WTC11 (cell line): Measurements from ENCODE around the gene PAN2. TPM values are rescaled to one million over a fixed set of nuclear protein-coding genes. Genes with fewer than 3 reads are reported as not detected.
"Not testable (repeated sequence)": the region's sequence is repeated elsewhere in the genome, so short reads cannot be mapped to it uniquely, and the experiment has no call there.

Experiments
- ATAC-seq: fragments of 200-7000 bp; cut with Tn5 transposase; 2 replicates; pipeline ENCODE4 v1.10.0; 2021; ENCODE audit warnings: mild to moderate bottlenecking, moderate library complexity
- CTCF ChIA-PET: fragments of 300-600 bp; sonication (Branson Sonifier 250); formaldehyde crosslinking; loops from one replicate; lab custom pipeline; 2021; ENCODE audit warnings: antibody characterized with exemption; lab: Charles Lee
- POLR2A ChIA-PET: fragments of 350-600 bp; sonication (Branson Sonifier 250); formaldehyde crosslinking; loops from one replicate; lab custom pipeline; 2021; ENCODE audit warnings: antibody characterized with exemption; lab: Charles Lee
- DNase-seq: peaks from one replicate; pipeline ENCODE4 v3.0.0; 2021; ENCODE audit warnings: low spot score
- H3K27ac Mint-ChIP-seq: 2 replicates; pipeline ENCODE4 v1.8.0; 2021; ENCODE audit warnings: mixed read lengths
- H3K27me3 Mint-ChIP-seq: 2 replicates; pipeline ENCODE4 v1.8.0; 2021; ENCODE audit warnings: low read depth, mild to moderate bottlenecking, moderate library complexity, mixed read lengths
- H3K36me3 Mint-ChIP-seq: 2 replicates; pipeline ENCODE4 v1.8.0; 2021; ENCODE audit warnings: mixed read lengths
- H3K4me1 Mint-ChIP-seq: 2 replicates; pipeline ENCODE4 v1.8.0; 2022; ENCODE audit warnings: mixed read lengths
- H3K4me3 Mint-ChIP-seq: 2 replicates; pipeline ENCODE4 v1.8.0; 2021; ENCODE audit warnings: mild to moderate bottlenecking, moderate library complexity, mixed read lengths
- H3K9me3 Mint-ChIP-seq: 2 replicates; pipeline ENCODE4 v1.8.0; 2021; ENCODE audit warnings: mixed read lengths
- CDX4 ChIP-seq: fragments of 250-450 bp; sonication (Bioruptor Pico); IDR thresholded peaks from 2 replicates; pipeline ENCODE4 v1.9.0; 2021; ENCODE audit warnings: moderate library complexity, mild to moderate bottlenecking, inconsistent platforms, borderline replicate concordance
- EMX1 ChIP-seq: fragments of 250-450 bp; sonication (Bioruptor Pico); IDR thresholded peaks from 2 replicates; pipeline ENCODE4 v1.8.0; 2021; ENCODE audit warnings: mild to moderate bottlenecking
- ESRRA ChIP-seq: sonication (generic); formaldehyde crosslinking; IDR thresholded peaks from 2 replicates; pipeline ENCODE4 v1.8.1; 2022; ENCODE audit warnings: mild to moderate bottlenecking, missing genetic modification reagents, borderline replicate concordance
- ETV6 ChIP-seq: sonication (generic); formaldehyde crosslinking; IDR thresholded peaks from 2 replicates; pipeline ENCODE4 v1.8.1; 2022; ENCODE audit warnings: mild to moderate bottlenecking, missing genetic modification reagents
- GABPB1 ChIP-seq: sonication (generic); formaldehyde crosslinking; IDR thresholded peaks from 2 replicates; pipeline ENCODE4 v1.8.1; 2023; ENCODE audit warnings: mild to moderate bottlenecking, missing genetic modification reagents
- MXD4 ChIP-seq: fragments of 250-450 bp; sonication (Bioruptor Pico); IDR thresholded peaks from 2 replicates; pipeline ENCODE4 v1.8.0; 2021; ENCODE audit warnings: mild to moderate bottlenecking, moderate library complexity, borderline replicate concordance
- NFATC4 ChIP-seq: fragments of 250-450 bp; sonication (Bioruptor Pico); IDR thresholded peaks from 2 replicates; pipeline ENCODE4 v1.9.0; 2021; ENCODE audit warnings: mild to moderate bottlenecking
- NFE2L1 ChIP-seq: sonication (generic); formaldehyde crosslinking; IDR thresholded peaks from 2 replicates; pipeline ENCODE4 v1.8.1; 2023; ENCODE audit warnings: missing genetic modification reagents
- NR1H2 ChIP-seq: sonication (generic); formaldehyde crosslinking; IDR thresholded peaks from 2 replicates; pipeline ENCODE4 v1.9.0; 2021; ENCODE audit warnings: mild to moderate bottlenecking, moderate library complexity, missing genetic modification reagents
- NR2C2 ChIP-seq: sonication (generic); formaldehyde crosslinking; IDR thresholded peaks from 2 replicates; pipeline ENCODE4 v1.8.0; 2022; ENCODE audit warnings: mild to moderate bottlenecking, missing genetic modification reagents
- NR3C1 ChIP-seq: sonication (generic); formaldehyde crosslinking; conservative IDR thresholded peaks from 2 replicates; pipeline ENCODE4 v1.8.1; 2023; ENCODE audit warnings: low read depth, mild to moderate bottlenecking, missing genetic modification reagents
- PRRX2 ChIP-seq: fragments of 250-450 bp; sonication (Bioruptor Pico); IDR thresholded peaks from 2 replicates; pipeline ENCODE4 v1.8.0; 2021; ENCODE audit warnings: mild to moderate bottlenecking
- SMAD3 ChIP-seq: sonication (generic); formaldehyde crosslinking; IDR thresholded peaks from 2 replicates; pipeline ENCODE4 v1.8.0; 2022; ENCODE audit warnings: missing genetic modification reagents, mild to moderate bottlenecking, borderline replicate concordance
- SOX15 ChIP-seq: fragments of 250-450 bp; sonication (Bioruptor Pico); IDR thresholded peaks from 2 replicates; pipeline ENCODE4 v1.9.0; 2021; ENCODE audit warnings: mild to moderate bottlenecking
- TCF7 ChIP-seq: sonication (generic); formaldehyde crosslinking; IDR thresholded peaks from 2 replicates; pipeline ENCODE4 v1.8.0; 2022; ENCODE audit warnings: mild to moderate bottlenecking, low read depth, missing genetic modification reagents, moderate library complexity
- TP53 ChIP-seq: sonication (generic); formaldehyde crosslinking; IDR thresholded peaks from 2 replicates; pipeline ENCODE4 v1.8.1; 2023; ENCODE audit warnings: mild to moderate bottlenecking, missing genetic modification reagents
- ZBTB21 ChIP-seq: sonication (generic); formaldehyde crosslinking; IDR thresholded peaks from 2 replicates; pipeline ENCODE4 v1.8.1; 2023; ENCODE audit warnings: mild to moderate bottlenecking, missing genetic modification reagents, borderline replicate concordance
- ZBTB43 ChIP-seq: sonication (generic); formaldehyde crosslinking; IDR thresholded peaks from 2 replicates; pipeline ENCODE4 v1.8.1; 2023; ENCODE audit warnings: mild to moderate bottlenecking, missing genetic modification reagents
- ZNF232 ChIP-seq: sonication (generic); formaldehyde crosslinking; IDR thresholded peaks from 2 replicates; pipeline ENCODE4 v1.8.0; 2022; ENCODE audit warnings: mild to moderate bottlenecking, missing genetic modification reagents
- ZNF416 ChIP-seq: fragments of 250-450 bp; sonication (Bioruptor Pico); IDR thresholded peaks from 2 replicates; pipeline ENCODE4 v1.9.0; 2021; ENCODE audit warnings: mild to moderate bottlenecking, inconsistent platforms
- ZNF671 ChIP-seq: fragments of 250-450 bp; sonication (Bioruptor Pico); IDR thresholded peaks from 2 replicates; pipeline ENCODE4 v1.8.0; 2021; ENCODE audit warnings: mild to moderate bottlenecking
- total RNA-seq: library from RNA; stranded (reverse); gene quantifications from 3 replicates; pipeline ENCODE4 v1.2.3, GENCODE V29; 2021
- TF ChIP-seq, protein P1 (sequence below): sonication (generic); formaldehyde crosslinking; IDR thresholded peaks from 2 replicates; pipeline ENCODE4 v1.8.1; 2022; ENCODE audit warnings: mild to moderate bottlenecking, moderate library complexity, missing genetic modification reagents
- TF ChIP-seq, protein P2 (sequence below): fragments of 250-450 bp; sonication (Bioruptor Pico); IDR thresholded peaks from 2 replicates; pipeline ENCODE4 v1.9.0; 2021; ENCODE audit warnings: mild to moderate bottlenecking

Gene PAN2
- total RNA-seq, 1 experiment from 2014 or later, result 46.7 TPM

- CTCF ChIA-PET, result interaction anchor here (1.0 to 1.2 kb wide), 4 partner anchors 22 to 299 kb away, joined by 3 to 5 read pairs (median 4); partner anchors contain the start of gene CNPY2
- Mint-ChIP-seq H3K27me3 (no peaks in the 10 kb centered on the region), H3K9me3 (no peaks in the 10 kb centered on the region), H3K4me1 (peaks cover 41% of the 10 kb centered on the region), H3K36me3 (peaks cover 4% of the 10 kb centered on the region; the same call in 1 of the 2 replicates), H3K27ac (peak overlapping the region; percentile 79), H3K4me3 (peak overlapping the region; percentile 45; the same call in 1 of the 2 replicates)
- POLR2A ChIA-PET, result interaction anchor here (0.5 to 3.2 kb wide), 5 partner anchors 21 to 167 kb away, joined by 3 to 24 read pairs (median 6); partner anchors contain the start of genes CNPY2, STAT2 and TIMELESS
- DNase-seq (no peak), ATAC-seq (no peak)
- TF ChIP-seq GABPB1 (peak; percentile 78), CDX4 (no peak), ZNF416 (CRISPR knock-in tag) (no peak)
Observed at GRCh38 chr12:56337753-56338251, 4.0 kb upstream of the PAN2 start.

DNA sequence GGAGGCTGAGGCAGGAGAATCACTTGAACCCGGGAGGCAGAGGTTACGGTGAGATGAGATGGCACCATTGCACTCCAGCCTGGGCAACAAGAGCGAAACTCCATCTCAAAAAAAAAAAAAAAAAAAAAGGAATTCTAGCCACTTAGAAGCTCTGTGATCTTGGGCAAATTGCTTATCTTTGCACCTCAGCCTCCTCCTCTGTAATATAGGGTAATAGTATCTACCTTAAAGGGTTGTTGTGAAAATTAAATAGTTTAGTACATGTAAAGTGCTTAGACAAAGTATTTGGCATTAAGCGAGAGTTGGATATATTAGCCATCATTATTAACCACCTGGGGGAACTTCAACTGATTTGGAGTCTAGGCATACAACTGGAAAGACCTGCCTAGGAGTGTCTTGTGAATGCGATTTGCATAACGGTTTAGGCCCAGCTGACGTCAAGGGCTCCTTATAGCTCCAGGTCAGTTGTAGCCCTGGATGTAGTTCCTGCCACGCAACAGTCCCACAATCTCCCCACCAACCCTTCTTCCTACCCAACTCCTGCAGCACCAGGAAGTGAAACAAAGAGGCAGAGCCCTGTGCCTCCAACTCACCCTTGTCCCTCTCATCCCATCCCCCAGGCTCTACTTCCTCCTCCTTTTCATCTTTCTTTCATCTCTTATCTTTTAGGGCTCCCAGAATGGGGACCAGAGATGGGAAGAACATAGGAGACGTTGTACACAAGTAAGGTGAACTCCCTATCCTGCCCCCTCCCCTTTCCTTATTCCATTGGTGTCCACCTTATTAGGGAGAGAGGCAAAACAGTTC is 2.8 kb upstream of the PAN2 start:
- no peak for TF ChIP-seq PRRX2
- TF ChIP-seq ZBTB43 (CRISPR knock-in tag), result no peak
- no peak for TF ChIP-seq EMX1 (CRISPR knock-in tag)
- TF ChIP-seq MXD4 (CRISPR knock-in tag), result no peak
- TF ChIP-seq NR1H2 (CRISPR knock-in tag), result no peak
- TF ChIP-seq NR3C1 (CRISPR knock-in tag), result no peak
- no peak for TF ChIP-seq ZNF232 (CRISPR knock-in tag)
- no peak for TF ChIP-seq NFE2L1
- TF ChIP-seq TCF7, result no peak
- no peak for TF ChIP-seq NR2C2 (CRISPR knock-in tag)
- no peak for TF ChIP-seq ZNF416 (CRISPR knock-in tag)
- TF ChIP-seq CDX4, result no peak
- TF ChIP-seq, protein P1, sequence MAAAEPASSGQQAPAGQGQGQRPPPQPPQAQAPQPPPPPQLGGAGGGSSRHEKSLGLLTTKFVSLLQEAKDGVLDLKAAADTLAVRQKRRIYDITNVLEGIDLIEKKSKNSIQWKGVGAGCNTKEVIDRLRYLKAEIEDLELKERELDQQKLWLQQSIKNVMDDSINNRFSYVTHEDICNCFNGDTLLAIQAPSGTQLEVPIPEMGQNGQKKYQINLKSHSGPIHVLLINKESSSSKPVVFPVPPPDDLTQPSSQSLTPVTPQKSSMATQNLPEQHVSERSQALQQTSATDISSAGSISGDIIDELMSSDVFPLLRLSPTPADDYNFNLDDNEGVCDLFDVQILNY (CRISPR knock-in tag), result no peak
- peak overlapping the region; percentile 44 for H3K27ac Mint-ChIP-seq
- no peaks in the 10 kb centered on the region for H3K9me3 Mint-ChIP-seq
- no peak for DNase-seq
- POLR2A ChIA-PET, result interaction anchor here (0.5 to 3.2 kb wide), 4 partner anchors 23 to 146 kb away, joined by 3 to 24 read pairs (median 8); partner anchors contain the start of gene STAT2
- H3K4me1 Mint-ChIP-seq, result peaks cover 45% of the 10 kb centered on the region
- CTCF ChIA-PET, result interaction anchor here (0.6 to 0.9 kb wide), 4 partner anchors 24 to 214 kb away, joined by 3 to 6 read pairs (median 4); no protein-coding TSS in a partner anchor
- no peaks in the 10 kb centered on the region for H3K27me3 Mint-ChIP-seq
- no peak for ATAC-seq
- no peaks in the 10 kb centered on the region for H3K36me3 Mint-ChIP-seq
- no peak overlapping the region; the same call in 1 of the 2 replicates for H3K4me3 Mint-ChIP-seq

DNA sequence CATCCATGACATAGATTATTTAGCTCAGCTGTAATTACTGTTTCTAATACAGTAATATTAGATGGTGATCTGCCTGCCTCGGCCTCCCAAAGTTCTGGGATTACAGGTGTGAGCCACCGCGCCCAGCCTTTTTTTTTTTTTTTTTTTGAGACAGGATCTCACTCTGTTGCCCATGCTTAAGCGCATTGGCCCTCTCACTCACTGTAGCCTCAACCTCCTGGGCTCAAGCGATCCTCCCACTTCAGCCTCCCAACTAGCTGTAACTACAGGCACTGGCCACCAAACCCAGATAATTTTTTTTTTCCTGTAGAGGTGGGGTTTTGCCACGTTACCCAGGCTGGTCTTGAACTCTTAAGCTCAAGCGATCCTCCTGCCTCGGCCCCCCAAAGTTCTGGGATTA is 1.7 kb upstream of the PAN2 start:
- not testable (repeated sequence) for DNase-seq, H3K4me3 Mint-ChIP-seq, H3K27me3 Mint-ChIP-seq, ATAC-seq, H3K36me3 Mint-ChIP-seq, H3K9me3 Mint-ChIP-seq, H3K27ac Mint-ChIP-seq
- H3K4me1 Mint-ChIP-seq, result peaks cover 45% of the 10 kb centered on the region
- POLR2A ChIA-PET, result interaction anchor here (1.7 kb wide), 1 partner anchor 24 kb away, joined by 10 read pairs; the partner anchor contains the start of gene STAT2
- CTCF ChIA-PET, result interaction anchor here (0.7 to 0.9 kb wide), 2 partner anchors 128 to 215 kb away, joined by 4 to 5 read pairs; no protein-coding TSS in a partner anchor

DNA sequence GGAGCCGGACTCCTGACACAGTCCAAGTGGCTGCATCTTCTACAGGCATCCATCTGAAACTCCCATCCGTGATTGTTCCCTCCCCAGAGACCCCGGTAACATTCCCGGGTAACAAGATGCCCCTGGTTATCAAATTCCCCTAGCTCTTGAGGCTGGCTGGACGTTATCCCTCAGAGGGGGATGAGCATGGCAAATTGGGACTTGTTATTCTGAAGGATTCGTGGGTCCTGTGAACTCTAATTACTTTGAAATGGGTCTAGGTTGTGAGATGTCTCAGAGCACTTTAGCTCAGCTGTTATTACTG is 642 bp upstream of the PAN2 start:
- CTCF ChIA-PET, result interaction anchor here (0.5 to 2.1 kb wide), 3 partner anchors 10 to 130 kb away, joined by 3 to 8 read pairs (median 4); partner anchors contain the start of gene STAT2
- no peaks in the 10 kb centered on the region for H3K9me3 Mint-ChIP-seq
- no peak for ATAC-seq
- POLR2A ChIA-PET, result interaction anchor here (1.1 to 1.7 kb wide), 2 partner anchors 18 to 25 kb away, joined by 4 to 9 read pairs; partner anchors contain the start of genes CNPY2 and STAT2
- H3K4me1 Mint-ChIP-seq, result peaks cover 43% of the 10 kb centered on the region
- TF ChIP-seq SOX15 (CRISPR knock-in tag) (no peak), TCF7 (no peak), SMAD3 (CRISPR knock-in tag) (no peak), ETV6 (CRISPR knock-in tag) (no peak), ZNF232 (CRISPR knock-in tag) (no peak), EMX1 (CRISPR knock-in tag) (no peak), ESRRA (CRISPR knock-in tag) (no peak), ZNF671 (CRISPR knock-in tag) (no peak), NFATC4 (CRISPR knock-in tag) (no peak), TP53 (CRISPR knock-in tag) (no peak), ZBTB21 (no peak)
- TF ChIP-seq, protein P2, sequence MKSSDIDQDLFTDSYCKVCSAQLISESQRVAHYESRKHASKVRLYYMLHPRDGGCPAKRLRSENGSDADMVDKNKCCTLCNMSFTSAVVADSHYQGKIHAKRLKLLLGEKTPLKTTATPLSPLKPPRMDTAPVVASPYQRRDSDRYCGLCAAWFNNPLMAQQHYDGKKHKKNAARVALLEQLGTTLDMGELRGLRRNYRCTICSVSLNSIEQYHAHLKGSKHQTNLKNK, result no peak
- TF ChIP-seq, all 79 proteins: peak for 0
- no peak for DNase-seq
- peak overlapping the region; percentile 98 for H3K27ac Mint-ChIP-seq
- no peaks in the 10 kb centered on the region for H3K36me3 Mint-ChIP-seq
- H3K27me3 Mint-ChIP-seq, result no peaks in the 10 kb centered on the region
- H3K4me3 Mint-ChIP-seq, result peak overlapping the region; percentile 87
